Epithelial cell of proximal tubule (primary cell): ENCODE data around the gene CPLX3. TPM values are rescaled to one million over a fixed set of nuclear protein-coding genes. Genes with fewer than 3 reads are reported as not detected.
A peak's percentile ranks its signal among the peaks of the same experiment; 100 is the strongest.

Experiments used
- DNase-seq: peaks from one replicate; pipeline ENCODE4 v3.0.0-alpha.2; 2011; ENCODE audit warnings: low read depth
- H3K4me3 ChIP-seq: 2 replicates; pipeline ENCODE4 v1.5.1; 2011; ENCODE audit warnings: low read depth, mild to moderate bottlenecking, low read length
- CTCF ChIP-seq: conservative IDR thresholded peaks from 2 replicates; pipeline ENCODE4 v1.5.1; 2012; ENCODE audit warnings: low read depth, mild to moderate bottlenecking, low read length
- total RNA-seq: library from RNA; depleted of rRNA; stranded (reverse); fragments of >200 nt; gene quantifications from 2 replicates; pipeline ENCODE4 v1.2.3, GENCODE V29; 2015

CPLX3 gene
- total RNA-seq, 1 donor from 2014 or later = not detected

GRCh38 chr15:74839526-74840395, 13.3 kb downstream of the CPLX3 start:
- DNase-seq = no peak
- H3K4me3 ChIP-seq = no peak overlapping the region
- TF ChIP-seq CTCF = peak; percentile 7

GRCh38 chr15:74840851-74841775, 14.7 kb downstream of the CPLX3 start:
- TF ChIP-seq CTCF = no peak
- no peak for DNase-seq
- no peak overlapping the region for H3K4me3 ChIP-seq

GRCh38 chr15:74841891-74842373, 15.5 kb downstream of the CPLX3 start:
- DNase-seq = no peak
- no peak for TF ChIP-seq CTCF
- peak overlapping the region; percentile 92 for H3K4me3 ChIP-seq

- no peak for DNase-seq
- TF ChIP-seq CTCF = peak; percentile 48
- H3K4me3 ChIP-seq = peak within 1 kb of the TSS; percentile 92
Observed at GRCh38 chr15:74842581-74843444, 16.4 kb downstream of the CPLX3 start, which contains the start of gene ULK3. ULK3 (minus strand) TSS chr15:74843156; CDS start chr15:74843105, 51 bp downstream.

GRCh38 chr15:74843445-74843828, 17.0 kb downstream of the CPLX3 start:
- H3K4me3 ChIP-seq = peak overlapping the region; percentile 92
- TF ChIP-seq CTCF = no peak
- DNase-seq = no peak

GRCh38 chr15:74843891-74844299, 17.5 kb downstream of the CPLX3 start:
- no peak for TF ChIP-seq CTCF
- no peak for DNase-seq
- no peak overlapping the region for H3K4me3 ChIP-seq
